T1000 (cell line): Measurements from ENCODE around the gene KIRREL3.

Experiments
- DNase-seq: peaks from one replicate; lab custom pipeline; 2025; ENCODE audit warnings: mixed read lengths; lab: John Stamatoyannopoulos, UW

Gene KIRREL3

GRCh38 chr11:126710804-126711399 lies 289.7 kb downstream of the KIRREL3 start:
- no peak for DNase-seq

DNA sequence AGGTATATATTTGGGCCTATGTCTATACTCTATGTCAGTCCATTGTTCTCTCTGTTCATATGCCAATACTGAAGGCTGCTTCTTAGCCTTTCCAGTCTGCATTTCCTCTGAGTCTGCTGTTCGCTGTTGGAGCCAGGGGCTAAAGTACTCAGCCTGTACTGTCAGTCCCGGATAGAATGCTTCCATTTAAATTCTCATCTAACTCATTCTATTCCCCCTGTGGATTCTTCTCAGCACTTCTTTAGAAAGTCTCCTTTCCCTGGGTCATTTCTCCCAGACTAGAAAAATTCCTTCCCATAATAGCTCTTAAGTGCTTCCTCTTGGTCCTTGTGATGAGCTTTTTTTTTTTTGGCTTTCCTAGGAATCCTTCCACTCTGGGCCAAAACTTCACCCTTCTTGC lies 293.1 kb downstream of the KIRREL3 start:
- DNase-seq, result no peak

- DNase-seq, result no peak
Measured at GRCh38 chr11:126704096-126704495, 296.5 kb downstream of the KIRREL3 start.

GRCh38 chr11:126703662-126704061 lies 296.9 kb downstream of the KIRREL3 start:
- no peak for DNase-seq

DNA sequence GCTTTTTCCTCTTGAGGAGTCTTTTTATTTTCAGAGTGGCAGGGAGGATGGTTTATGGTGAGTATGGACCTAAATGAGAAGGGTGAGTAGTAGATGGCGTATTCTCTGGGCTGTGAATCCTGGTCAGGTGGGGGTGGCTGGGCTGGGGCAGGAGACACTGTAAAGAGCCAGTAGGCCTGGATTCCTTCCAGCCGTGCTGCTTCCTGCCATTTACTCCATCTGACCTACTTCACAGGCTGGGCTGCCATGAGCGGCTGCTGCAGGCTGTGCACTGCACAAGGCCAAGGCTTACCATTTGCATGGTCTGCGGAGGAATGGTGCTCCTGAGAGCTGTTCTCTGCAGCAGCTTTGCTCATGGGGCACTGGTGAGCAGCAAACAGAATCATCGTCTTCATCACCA lies 297.6 kb downstream of the KIRREL3 start:
- no peak for DNase-seq

- no peak for DNase-seq
Measured at GRCh38 chr11:126702165-126702720, 298.3 kb downstream of the KIRREL3 start.

- no peak for DNase-seq
Measured at GRCh38 chr11:126701520-126701897, 299.1 kb downstream of the KIRREL3 start.

DNA sequence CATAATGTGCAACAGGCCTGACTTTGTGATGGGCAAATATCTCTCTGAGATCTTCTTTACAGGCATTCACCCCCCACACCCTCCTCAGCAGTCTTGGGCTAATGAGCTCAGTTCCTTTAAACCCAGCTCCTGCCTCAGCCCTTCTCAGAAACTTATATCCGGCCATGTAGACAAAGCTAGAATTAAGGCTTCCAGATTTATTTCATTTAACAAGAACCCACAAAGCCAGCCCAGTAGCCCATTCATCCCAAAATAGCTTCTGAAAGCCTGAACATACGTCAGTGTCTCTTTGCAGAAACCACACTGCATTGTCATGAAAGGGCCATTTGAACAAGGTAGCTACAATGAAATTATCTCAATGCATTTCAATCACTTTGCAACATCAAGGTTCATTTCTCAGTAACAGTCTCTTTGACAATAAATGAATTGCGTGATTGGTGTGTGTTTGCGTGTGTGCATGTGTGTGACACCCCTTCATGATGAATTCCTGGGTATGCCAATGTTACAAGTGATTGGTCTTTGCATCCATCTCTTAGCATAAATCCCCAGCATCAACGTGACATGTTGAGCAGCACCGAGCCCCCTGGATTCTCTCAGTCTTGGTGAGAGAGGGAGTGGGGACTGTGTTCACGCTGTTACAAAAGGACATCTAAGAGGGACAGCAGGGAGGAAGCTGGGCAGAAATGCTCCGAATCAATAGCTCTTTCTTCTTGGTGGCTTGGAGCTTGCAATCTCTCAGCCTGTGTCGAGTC lies 299.6 kb downstream of the KIRREL3 start:
- no peak for DNase-seq

DNA sequence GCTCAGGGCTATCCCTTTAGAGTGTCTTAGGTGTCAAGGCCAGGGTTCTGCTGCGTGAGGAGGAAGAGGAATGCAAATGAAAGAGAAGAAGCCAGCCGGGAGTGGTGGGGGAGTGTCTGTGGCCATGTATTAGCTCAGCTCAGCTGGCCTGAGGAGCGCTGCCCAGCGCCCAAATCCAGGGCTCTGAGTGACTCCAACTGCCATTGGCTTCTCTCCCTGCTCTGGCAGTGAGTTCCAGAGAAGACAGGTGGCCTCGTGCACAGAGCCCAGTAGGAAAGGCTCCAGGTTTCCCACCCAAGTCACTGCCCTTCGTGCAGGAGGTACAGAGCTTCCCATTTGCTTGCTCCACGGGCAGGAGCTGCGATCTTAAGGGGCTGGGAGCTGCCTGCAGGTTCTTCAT lies 302.0 kb downstream of the KIRREL3 start:
- DNase-seq, result no peak

GRCh38 chr11:126697936-126698335 lies 302.6 kb downstream of the KIRREL3 start:
- DNase-seq, result no peak

DNA sequence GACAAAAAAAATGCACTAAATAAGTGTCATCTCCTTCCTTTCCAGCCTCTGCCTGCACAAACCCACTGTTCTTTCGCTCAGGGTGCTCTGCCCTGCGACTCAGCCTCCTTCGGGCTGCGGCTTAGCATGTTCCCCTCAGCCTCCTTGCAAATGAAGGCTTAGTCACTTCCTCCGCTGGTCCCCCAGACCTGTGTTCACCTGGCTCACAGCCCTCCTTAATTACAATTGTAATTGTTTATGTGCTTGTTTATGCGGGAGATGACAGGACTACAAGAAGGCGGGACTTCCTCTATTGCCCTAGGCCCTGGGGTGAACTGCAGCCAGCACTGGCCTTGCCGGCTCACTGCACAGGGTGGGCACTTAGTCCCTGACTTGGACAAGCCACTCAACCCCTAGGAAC lies 303.6 kb downstream of the KIRREL3 start:
- DNase-seq, result no peak

GRCh38 chr11:126695293-126695692 lies 305.3 kb downstream of the KIRREL3 start:
- DNase-seq, result no peak

GRCh38 chr11:126694065-126694625 lies 306.4 kb downstream of the KIRREL3 start:
- DNase-seq, result no peak

- no peak for DNase-seq
Measured at GRCh38 chr11:126687477-126687876, 313.1 kb downstream of the KIRREL3 start.

DNA sequence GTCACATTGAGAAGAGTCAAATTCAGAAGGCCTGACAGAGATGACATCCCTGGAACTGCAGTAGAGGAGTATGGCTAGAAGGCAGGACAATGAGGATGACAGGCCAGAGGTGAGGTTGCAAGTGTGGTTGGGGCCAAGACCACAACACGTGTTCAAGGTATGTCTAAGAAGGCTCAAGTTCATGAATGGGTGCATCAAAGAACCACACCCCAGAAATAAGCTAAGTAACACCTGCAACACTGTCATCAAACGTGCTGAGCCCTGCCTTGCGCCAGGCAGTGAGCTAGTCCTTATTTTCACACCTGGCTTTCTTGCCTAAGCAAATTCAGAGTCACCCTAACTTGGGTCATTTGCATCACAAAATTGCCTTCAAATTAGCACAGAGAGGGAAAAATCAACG lies 313.6 kb downstream of the KIRREL3 start:
- DNase-seq, result no peak

DNA sequence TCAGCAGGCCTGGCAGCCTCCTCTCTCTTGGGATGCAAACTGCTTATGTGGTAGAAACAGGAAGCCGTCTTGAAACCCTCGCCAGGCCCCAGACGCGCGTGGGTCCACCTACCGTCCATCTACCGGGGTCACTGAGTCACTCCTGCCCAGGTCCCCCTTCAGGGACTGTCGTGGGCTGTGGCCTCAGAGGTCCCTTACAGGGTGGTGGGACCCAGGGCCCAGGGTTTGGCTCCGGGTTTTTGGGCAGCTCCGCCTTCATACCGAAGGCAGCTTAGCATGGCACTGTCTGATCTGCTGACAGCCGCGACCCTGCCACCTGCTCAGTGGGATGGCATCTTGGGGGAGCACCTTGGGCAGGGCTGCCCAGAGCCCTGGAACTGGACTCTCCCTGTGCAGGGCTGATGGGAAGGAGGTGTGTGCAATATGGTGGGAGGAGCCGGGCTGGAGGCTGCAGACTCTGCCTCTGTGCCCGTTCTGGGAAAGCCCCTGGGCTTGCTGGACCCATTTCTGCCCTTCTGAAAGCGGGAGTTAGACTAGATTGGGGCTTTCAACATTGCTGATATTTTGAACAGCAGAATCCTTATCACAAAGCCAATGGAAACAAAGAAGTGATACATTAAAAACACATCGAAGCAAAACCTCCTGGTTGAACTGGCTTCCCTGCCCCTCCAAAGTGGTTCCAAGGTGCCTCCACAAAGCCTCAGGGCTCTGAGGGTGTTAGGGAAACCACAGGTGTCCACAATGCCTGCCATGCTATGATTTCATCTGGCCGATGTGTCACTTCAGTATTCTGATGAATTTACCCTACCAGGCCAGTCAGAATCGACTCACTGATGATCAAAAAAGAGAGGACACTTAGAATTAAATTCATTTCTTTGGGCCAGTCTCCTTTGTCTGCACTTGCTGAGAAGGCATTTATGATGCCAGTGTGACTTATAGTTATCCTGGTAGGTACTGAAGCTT lies 316.5 kb downstream of the KIRREL3 start:
- no peak for DNase-seq

DNA sequence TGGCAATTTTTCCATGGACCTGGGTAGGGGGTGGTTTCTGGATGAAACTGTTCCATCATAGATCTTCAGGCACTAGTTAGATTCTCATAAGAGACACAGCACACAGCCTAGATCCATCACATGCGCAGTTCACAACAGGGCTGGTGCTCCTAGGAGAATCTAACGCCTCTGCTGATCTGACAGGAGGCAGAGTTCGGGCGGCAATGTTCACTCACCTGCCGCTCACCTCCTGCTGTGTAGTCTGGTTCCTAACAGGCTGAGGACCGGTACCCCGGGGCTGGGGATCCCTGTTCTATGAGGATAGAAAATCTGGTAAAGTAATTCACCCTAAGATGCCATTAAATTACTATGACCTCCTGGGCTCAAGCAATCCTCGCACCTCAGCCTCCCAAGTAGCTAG lies 318.0 kb downstream of the KIRREL3 start:
- DNase-seq, result no peak

- DNase-seq, result no peak
Measured at GRCh38 chr11:126680700-126681099, 319.9 kb downstream of the KIRREL3 start.

DNA sequence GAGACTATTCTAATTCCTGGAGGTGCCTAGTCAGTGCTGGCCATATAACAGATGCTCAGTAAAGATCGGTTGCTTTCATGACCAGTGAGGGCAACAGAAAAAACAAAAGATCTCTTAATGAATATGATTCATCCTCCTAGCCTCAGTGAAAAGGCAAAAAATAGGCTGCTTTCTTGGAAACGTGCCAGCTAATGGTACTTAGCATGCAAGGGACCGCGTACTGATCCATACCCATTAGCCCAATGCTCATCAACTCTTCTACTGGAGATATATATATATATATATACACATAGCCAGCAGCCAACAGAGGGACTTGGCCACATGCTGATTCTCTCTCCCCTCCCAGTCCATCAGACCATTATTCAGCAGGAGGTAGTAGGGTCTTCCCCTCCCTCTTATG lies 320.4 kb downstream of the KIRREL3 start:
- DNase-seq, result no peak

- no peak for DNase-seq
Measured at GRCh38 chr11:126679033-126679432, 321.5 kb downstream of the KIRREL3 start.

DNA sequence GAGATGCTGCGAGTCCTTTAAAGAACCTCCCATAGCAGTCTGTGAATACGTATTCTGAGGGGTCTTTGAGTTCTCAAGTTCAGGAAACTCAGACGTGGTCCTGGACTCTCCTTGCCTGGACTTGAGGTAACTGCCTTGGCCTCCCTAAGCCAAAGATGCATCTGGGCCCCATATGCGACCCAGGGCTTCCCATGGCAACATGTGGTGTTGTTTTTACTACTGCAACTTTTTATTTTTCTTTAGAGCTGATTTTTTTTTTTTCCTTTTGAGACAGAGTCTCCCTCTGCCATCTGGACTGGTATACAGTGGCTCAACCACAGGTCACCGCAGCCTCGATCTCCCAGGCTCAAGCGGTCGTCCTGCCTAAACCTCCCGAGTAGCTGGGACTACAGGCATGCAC lies 324.0 kb downstream of the KIRREL3 start:
- DNase-seq, result no peak

DNA sequence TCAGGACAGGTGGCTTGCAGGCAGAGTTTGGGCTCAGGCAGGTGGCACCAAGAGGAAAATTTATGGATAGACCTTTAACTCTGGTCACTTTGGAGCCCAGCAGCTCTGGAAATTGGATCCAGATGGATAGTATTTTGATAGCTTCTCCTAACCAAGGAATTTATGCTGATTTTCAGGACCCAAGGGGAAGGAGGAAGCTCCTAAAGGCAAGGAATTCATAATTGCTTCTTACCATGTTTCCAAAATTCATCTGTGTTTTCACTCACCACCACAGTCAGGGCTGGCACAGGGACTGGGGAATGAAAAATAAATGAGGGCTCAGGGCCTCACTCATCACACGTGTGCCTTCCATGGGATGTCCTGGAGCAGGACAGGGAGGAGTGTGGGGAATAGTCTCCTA lies 327.3 kb downstream of the KIRREL3 start:
- DNase-seq, result no peak
